ENCODE results near the gene HIF3A.

HIF3A gene

GRCh38 chr19:46390121-46390858, 93.4 kb downstream of the HIF3A start:
- no peak overlapping the region for H3K23ac ChIP-seq (ENCODE audit: low read depth, low read length, poor library complexity)
- no peak overlapping the region for H2BK120ac ChIP-seq (ENCODE audit: low read depth, low read length)
- no peak overlapping the region for H3K27ac ChIP-seq (replicated peaks; ENCODE audit: low read length)
- no peak overlapping the region for H2BK12ac ChIP-seq (ENCODE audit: low read length)
- H2AFZ ChIP-seq (ENCODE audit: low read length) = no peak overlapping the region
- peaks cover 46 to 85% of the 10 kb centered on the region in 2 donors for H3K36me3 ChIP-seq (replicated peaks in 1 of 2; ENCODE audit: control insufficient read depth in 2 of 2, insufficient read depth in 2 of 2, low read length in 2 of 2)
- H4K91ac ChIP-seq (ENCODE audit: low read depth, low read length, poor library complexity) = no peak overlapping the region
- no peak overlapping the region for H2AK5ac ChIP-seq (ENCODE audit: low read depth, low read length)
- H3K27me3 ChIP-seq (ENCODE audit: control insufficient read depth in 3 of 3, insufficient read depth in 3 of 3, low read depth in 1 of 3, low read length in 3 of 3) = no peaks in the 10 kb centered on the region
- no peak for DNase-seq (ENCODE audit: low spot score)
- H4K8ac ChIP-seq (ENCODE audit: low read depth, low read length) = no peak overlapping the region
- no peak overlapping the region for H3K4me2 ChIP-seq (ENCODE audit: insufficient read depth, low read length, poor library complexity, severe bottlenecking)
- H3K9me3 ChIP-seq (replicated peaks in 1 of 2; ENCODE audit: control insufficient read depth in 2 of 2, insufficient read depth in 1 of 2, low read depth in 1 of 2, low read length in 2 of 2) = peaks cover 6 to 8% of the 10 kb centered on the region in 2 donors
- no peak overlapping the region for H3K4ac ChIP-seq (ENCODE audit: low read length)
- peaks cover 6% of the 10 kb centered on the region for H3K79me1 ChIP-seq (ENCODE audit: low read depth, low read length)
- no peak overlapping the region for H3K14ac ChIP-seq (ENCODE audit: low read length)
- no peak overlapping the region for H2BK15ac ChIP-seq (ENCODE audit: low read length)
- no CpG with 5 or more reads among the region's 16 CpGs for WGBS, 2 donors (ENCODE audit: extremely low coverage in 2 of 2, insufficient read length in 2 of 2, insufficient replicate concordance in 1 of 2)
- H3K4me3 ChIP-seq (ENCODE audit: low read length in 2 of 2) = peak overlapping the region in 1 of 2 donors; percentile 16
- no peak overlapping the region for H3K18ac ChIP-seq (ENCODE audit: low read length)
- peak overlapping the region; percentile 21 for H2BK5ac ChIP-seq (ENCODE audit: low read length)
- H3K9ac ChIP-seq (ENCODE audit: low read depth, low read length, poor library complexity) = no peak overlapping the region
- H3K4me1 ChIP-seq (ENCODE audit: control insufficient read depth in 2 of 2, insufficient read depth in 1 of 2, low read depth in 1 of 2, low read length in 2 of 2) = no peaks in the 10 kb centered on the region

GRCh38 chr19:46390866-46391265, 94.0 kb downstream of the HIF3A start:
- Histone ChIP-seq H3K9me3 (replicated peaks in 1 of 2; ENCODE audit: control insufficient read depth in 2 of 2, insufficient read depth in 1 of 2, low read depth in 1 of 2, low read length in 2 of 2) (peaks cover 6 to 8% of the 10 kb centered on the region in 2 donors), H3K4me2 (ENCODE audit: insufficient read depth, low read length, poor library complexity, severe bottlenecking) (no peak overlapping the region), H3K4me1 (ENCODE audit: control insufficient read depth in 2 of 2, insufficient read depth in 1 of 2, low read depth in 1 of 2, low read length in 2 of 2) (peaks cover 0 to 2% of the 10 kb centered on the region in 2 donors), H4K91ac (ENCODE audit: low read depth, low read length, poor library complexity) (peak overlapping the region; percentile 7), H2BK15ac (ENCODE audit: low read length) (no peak overlapping the region), H2BK12ac (ENCODE audit: low read length) (peak overlapping the region; percentile 58), H3K36me3 (replicated peaks in 1 of 2; ENCODE audit: control insufficient read depth in 2 of 2, insufficient read depth in 2 of 2, low read length in 2 of 2) (peaks cover 45 to 80% of the 10 kb centered on the region in 2 donors), H2AK5ac (ENCODE audit: low read depth, low read length) (no peak overlapping the region), H3K4me3 (ENCODE audit: low read length in 2 of 2) (no peak overlapping the region), H3K27ac (replicated peaks; ENCODE audit: low read length) (no peak overlapping the region), H2AFZ (ENCODE audit: low read length) (no peak overlapping the region), H3K9ac (ENCODE audit: low read depth, low read length, poor library complexity) (peak overlapping the region; percentile 78), H3K23ac (ENCODE audit: low read depth, low read length, poor library complexity) (no peak overlapping the region), H3K27me3 (ENCODE audit: control insufficient read depth in 3 of 3, insufficient read depth in 3 of 3, low read depth in 1 of 3, low read length in 3 of 3) (no peaks in the 10 kb centered on the region), H2BK5ac (ENCODE audit: low read length) (no peak overlapping the region), H3K79me1 (ENCODE audit: low read depth, low read length) (peaks cover 6% of the 10 kb centered on the region), H3K4ac (ENCODE audit: low read length) (no peak overlapping the region), H3K18ac (ENCODE audit: low read length) (no peak overlapping the region), H2BK120ac (ENCODE audit: low read depth, low read length) (no peak overlapping the region), H4K8ac (ENCODE audit: low read depth, low read length) (no peak overlapping the region), H3K14ac (ENCODE audit: low read length) (no peak overlapping the region)
- no CpG with 5 or more reads among the region's 18 CpGs for WGBS, 2 donors (ENCODE audit: extremely low coverage in 2 of 2, insufficient read length in 2 of 2, insufficient replicate concordance in 1 of 2)
- no peak for DNase-seq (ENCODE audit: low spot score)

GRCh38 chr19:46391296-46392251, 94.7 kb downstream of the HIF3A start:
- Histone ChIP-seq H3K18ac (ENCODE audit: low read length) (no peak overlapping the region), H2AK5ac (ENCODE audit: low read depth, low read length) (no peak overlapping the region), H3K23ac (ENCODE audit: low read depth, low read length, poor library complexity) (no peak overlapping the region), H4K8ac (ENCODE audit: low read depth, low read length) (no peak overlapping the region), H3K36me3 (replicated peaks in 1 of 2; ENCODE audit: control insufficient read depth in 2 of 2, insufficient read depth in 2 of 2, low read length in 2 of 2) (peaks cover 39 to 73% of the 10 kb centered on the region in 2 donors), H3K4ac (ENCODE audit: low read length) (no peak overlapping the region), H3K4me3 (ENCODE audit: low read length in 2 of 2) (no peak overlapping the region), H3K14ac (ENCODE audit: low read length) (no peak overlapping the region), H3K9ac (ENCODE audit: low read depth, low read length, poor library complexity) (no peak overlapping the region), H3K79me1 (ENCODE audit: low read depth, low read length) (peaks cover 6% of the 10 kb centered on the region), H3K27ac (replicated peaks; ENCODE audit: low read length) (no peak overlapping the region), H2AFZ (ENCODE audit: low read length) (no peak overlapping the region), H3K4me2 (ENCODE audit: insufficient read depth, low read length, poor library complexity, severe bottlenecking) (no peak overlapping the region), H2BK120ac (ENCODE audit: low read depth, low read length) (no peak overlapping the region), H2BK12ac (ENCODE audit: low read length) (no peak overlapping the region), H3K27me3 (ENCODE audit: control insufficient read depth in 3 of 3, insufficient read depth in 3 of 3, low read depth in 1 of 3, low read length in 3 of 3) (no peaks in the 10 kb centered on the region), H3K9me3 (replicated peaks in 1 of 2; ENCODE audit: control insufficient read depth in 2 of 2, insufficient read depth in 1 of 2, low read depth in 1 of 2, low read length in 2 of 2) (peaks cover 6 to 8% of the 10 kb centered on the region in 2 donors), H2BK5ac (ENCODE audit: low read length) (peak overlapping the region; percentile 19), H4K91ac (ENCODE audit: low read depth, low read length, poor library complexity) (no peak overlapping the region), H2BK15ac (ENCODE audit: low read length) (no peak overlapping the region), H3K4me1 (ENCODE audit: control insufficient read depth in 2 of 2, insufficient read depth in 1 of 2, low read depth in 1 of 2, low read length in 2 of 2) (peaks cover 0 to 3% of the 10 kb centered on the region in 2 donors)
- no peak for DNase-seq (ENCODE audit: low spot score)
- no CpG with 5 or more reads among the region's 33 CpGs for WGBS, 2 donors (ENCODE audit: extremely low coverage in 2 of 2, insufficient read length in 2 of 2, insufficient replicate concordance in 1 of 2)
